Mucosa of stomach (tissue), 1 donor: Measurements from ENCODE around the gene SHROOM4.

Source experiments
- H3K27me3 ChIP-seq: one replicate; pipeline ENCODE4 v1.7.0; 2013; ENCODE audit warnings: mild to moderate bottlenecking, low read length; ENCODE audit not compliant: control insufficient read depth, insufficient read depth
- H3K36me3 ChIP-seq: one replicate; pipeline ENCODE4 v1.7.0; 2013; ENCODE audit warnings: low read length; ENCODE audit not compliant: control insufficient read depth, insufficient read depth
- H3K4me1 ChIP-seq: one replicate; pipeline ENCODE4 v1.7.0; 2013; ENCODE audit warnings: mild to moderate bottlenecking, low read length; ENCODE audit not compliant: control insufficient read depth, insufficient read depth
- H3K4me3 ChIP-seq: one replicate; pipeline ENCODE4 v1.7.0; 2013; ENCODE audit warnings: low read length
- H3K9ac ChIP-seq: one replicate; pipeline ENCODE4 v1.7.0; 2013; ENCODE audit warnings: mild to moderate bottlenecking, low read length, moderate library complexity
- H3K9me3 ChIP-seq: one replicate; pipeline ENCODE4 v1.7.0; 2013; ENCODE audit warnings: mild to moderate bottlenecking, low read length, moderate library complexity; ENCODE audit not compliant: control insufficient read depth
- donor health status: Pancreatic carcinoma.

Gene SHROOM4

GRCh38 chrX:50776248-50776647 lies 37.7 kb downstream of the SHROOM4 start:
- no peak overlapping the region for H3K9ac ChIP-seq
- H3K4me3 ChIP-seq = no peak overlapping the region
- no peaks in the 10 kb centered on the region for H3K9me3 ChIP-seq
- no peaks in the 10 kb centered on the region for H3K27me3 ChIP-seq
- peaks cover 8% of the 10 kb centered on the region for H3K4me1 ChIP-seq
- H3K36me3 ChIP-seq = no peaks in the 10 kb centered on the region

GRCh38 chrX:50771382-50771781 lies 42.6 kb downstream of the SHROOM4 start:
- Histone ChIP-seq H3K9me3 (no peaks in the 10 kb centered on the region), H3K4me1 (peaks cover 25% of the 10 kb centered on the region), H3K27me3 (no peaks in the 10 kb centered on the region), H3K4me3 (no peak overlapping the region), H3K9ac (no peak overlapping the region), H3K36me3 (no peaks in the 10 kb centered on the region)

GRCh38 chrX:50770702-50771101 lies 43.3 kb downstream of the SHROOM4 start:
- H3K27me3 ChIP-seq = no peaks in the 10 kb centered on the region
- H3K4me1 ChIP-seq = peaks cover 25% of the 10 kb centered on the region
- H3K9ac ChIP-seq = no peak overlapping the region
- H3K4me3 ChIP-seq = no peak overlapping the region
- no peaks in the 10 kb centered on the region for H3K36me3 ChIP-seq
- H3K9me3 ChIP-seq = no peaks in the 10 kb centered on the region

GRCh38 chrX:50769389-50770063 lies 44.5 kb downstream of the SHROOM4 start:
- no peak overlapping the region for H3K4me3 ChIP-seq
- peaks cover 25% of the 10 kb centered on the region for H3K4me1 ChIP-seq
- no peaks in the 10 kb centered on the region for H3K27me3 ChIP-seq
- no peaks in the 10 kb centered on the region for H3K36me3 ChIP-seq
- H3K9me3 ChIP-seq = no peaks in the 10 kb centered on the region
- no peak overlapping the region for H3K9ac ChIP-seq

GRCh38 chrX:50768801-50769200 lies 45.2 kb downstream of the SHROOM4 start:
- peaks cover 25% of the 10 kb centered on the region for H3K4me1 ChIP-seq
- H3K36me3 ChIP-seq = no peaks in the 10 kb centered on the region
- no peaks in the 10 kb centered on the region for H3K9me3 ChIP-seq
- no peak overlapping the region for H3K9ac ChIP-seq
- H3K27me3 ChIP-seq = no peaks in the 10 kb centered on the region
- no peak overlapping the region for H3K4me3 ChIP-seq

- Histone ChIP-seq H3K9ac (no peak overlapping the region), H3K4me3 (no peak overlapping the region), H3K9me3 (no peaks in the 10 kb centered on the region), H3K36me3 (no peaks in the 10 kb centered on the region), H3K4me1 (peaks cover 22% of the 10 kb centered on the region), H3K27me3 (no peaks in the 10 kb centered on the region)
Observed at GRCh38 chrX:50765986-50766385, 48.0 kb downstream of the SHROOM4 start.

GRCh38 chrX:50762578-50762977 lies 51.4 kb downstream of the SHROOM4 start:
- Histone ChIP-seq H3K36me3 (no peaks in the 10 kb centered on the region), H3K4me3 (no peak overlapping the region), H3K9me3 (no peaks in the 10 kb centered on the region), H3K9ac (no peak overlapping the region), H3K27me3 (no peaks in the 10 kb centered on the region), H3K4me1 (no peaks in the 10 kb centered on the region)

GRCh38 chrX:50756276-50756675 lies 57.7 kb downstream of the SHROOM4 start:
- Histone ChIP-seq H3K36me3 (no peaks in the 10 kb centered on the region), H3K9me3 (no peaks in the 10 kb centered on the region), H3K9ac (no peak overlapping the region), H3K4me3 (no peak overlapping the region), H3K4me1 (no peaks in the 10 kb centered on the region), H3K27me3 (no peaks in the 10 kb centered on the region)

GRCh38 chrX:50751091-50751490 lies 62.9 kb downstream of the SHROOM4 start:
- H3K4me1 ChIP-seq = no peaks in the 10 kb centered on the region
- H3K4me3 ChIP-seq = no peak overlapping the region
- no peak overlapping the region for H3K9ac ChIP-seq
- H3K27me3 ChIP-seq = no peaks in the 10 kb centered on the region
- no peaks in the 10 kb centered on the region for H3K36me3 ChIP-seq
- no peaks in the 10 kb centered on the region for H3K9me3 ChIP-seq

GRCh38 chrX:50747471-50747900 lies 66.5 kb downstream of the SHROOM4 start:
- Histone ChIP-seq H3K4me1 (no peaks in the 10 kb centered on the region), H3K4me3 (no peak overlapping the region), H3K9me3 (no peaks in the 10 kb centered on the region), H3K9ac (no peak overlapping the region), H3K36me3 (no peaks in the 10 kb centered on the region), H3K27me3 (no peaks in the 10 kb centered on the region)

- Histone ChIP-seq H3K4me1 (no peaks in the 10 kb centered on the region), H3K9me3 (no peaks in the 10 kb centered on the region), H3K4me3 (no peak overlapping the region), H3K27me3 (no peaks in the 10 kb centered on the region), H3K9ac (no peak overlapping the region), H3K36me3 (no peaks in the 10 kb centered on the region)
Observed at GRCh38 chrX:50736656-50737055, 77.3 kb downstream of the SHROOM4 start.

GRCh38 chrX:50726296-50726695 lies 87.7 kb downstream of the SHROOM4 start:
- Histone ChIP-seq H3K36me3 (no peaks in the 10 kb centered on the region), H3K27me3 (no peaks in the 10 kb centered on the region), H3K4me1 (no peaks in the 10 kb centered on the region), H3K9me3 (no peaks in the 10 kb centered on the region), H3K9ac (no peak overlapping the region), H3K4me3 (no peak overlapping the region)

- H3K9me3 ChIP-seq = no peaks in the 10 kb centered on the region
- H3K4me1 ChIP-seq = no peaks in the 10 kb centered on the region
- H3K36me3 ChIP-seq = no peaks in the 10 kb centered on the region
- no peaks in the 10 kb centered on the region for H3K27me3 ChIP-seq
- H3K4me3 ChIP-seq = no peak overlapping the region
- H3K9ac ChIP-seq = no peak overlapping the region
Observed at GRCh38 chrX:50725310-50725709, 88.7 kb downstream of the SHROOM4 start.
